ENCODE data around the gene IRX2.

IRX2 gene

DNA sequence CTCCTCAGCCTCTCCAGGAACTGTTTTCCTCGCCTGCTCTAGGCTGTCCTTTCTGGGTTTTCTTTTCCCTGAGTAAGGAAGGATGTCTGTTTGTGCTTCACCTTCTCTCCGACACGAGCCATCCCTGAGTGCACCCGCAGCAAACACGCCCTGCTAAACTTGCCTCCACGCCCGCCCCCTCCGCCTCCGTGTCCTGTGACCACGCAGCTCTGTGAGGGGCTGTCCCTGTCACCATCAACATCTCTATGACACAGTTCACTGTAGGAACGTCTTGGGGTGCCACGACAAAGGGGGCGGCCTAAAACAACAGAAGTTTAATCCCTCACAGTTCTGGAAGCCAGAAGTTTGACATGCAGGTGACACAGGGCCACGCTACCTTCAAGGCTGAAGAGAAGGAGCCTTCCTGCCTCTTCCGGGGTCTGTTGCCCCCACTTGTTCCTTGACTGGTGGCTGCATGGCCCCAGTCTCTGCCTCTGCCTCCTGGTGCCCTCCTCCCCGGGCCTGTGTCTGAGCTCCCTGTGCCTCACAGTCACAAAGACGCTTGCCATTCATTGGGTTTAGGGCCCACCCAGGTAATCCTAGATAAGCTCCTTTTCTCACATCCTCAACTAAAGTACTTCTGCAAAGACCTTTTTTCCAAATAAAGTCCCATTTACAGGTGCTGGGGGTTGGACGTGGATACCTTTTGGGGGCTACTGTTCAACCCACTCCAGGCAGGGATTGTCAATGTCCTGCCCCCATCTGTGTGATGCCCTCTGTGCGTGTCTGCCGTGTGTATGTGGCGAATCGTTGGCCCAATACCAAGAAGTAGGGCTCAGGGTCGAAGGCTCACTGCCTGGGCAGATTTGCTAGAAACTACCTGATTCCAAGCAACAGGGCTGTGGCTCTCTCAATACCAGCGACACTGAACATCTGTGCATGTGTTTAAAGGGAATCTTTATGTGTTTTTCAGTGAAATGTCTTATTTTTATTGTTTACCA is 39.7 kb downstream of the IRX2 start:
- DNase-seq, result no peak

DNA sequence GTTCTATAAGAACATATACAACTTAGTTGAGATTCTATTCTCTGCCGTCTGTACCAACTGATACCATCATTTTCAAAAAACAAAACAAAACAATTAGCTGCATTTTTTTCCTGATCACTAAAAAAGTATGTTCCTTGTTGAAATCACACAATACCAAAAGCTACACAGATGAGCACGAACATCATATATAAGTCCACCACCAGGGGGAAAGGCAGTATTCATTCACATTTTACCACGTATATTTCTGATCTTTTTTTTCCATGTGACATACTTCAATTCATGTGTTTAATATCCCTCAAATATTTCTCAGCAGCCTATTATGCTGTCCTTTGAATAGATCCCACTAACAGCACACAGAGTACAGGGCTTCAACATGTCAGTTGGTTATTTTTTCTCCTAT is 40.6 kb downstream of the IRX2 start:
- DNase-seq, result no peak

GRCh38 chr5:2709976-2710689 is 41.3 kb downstream of the IRX2 start:
- DNase-seq, result no peak

DNA sequence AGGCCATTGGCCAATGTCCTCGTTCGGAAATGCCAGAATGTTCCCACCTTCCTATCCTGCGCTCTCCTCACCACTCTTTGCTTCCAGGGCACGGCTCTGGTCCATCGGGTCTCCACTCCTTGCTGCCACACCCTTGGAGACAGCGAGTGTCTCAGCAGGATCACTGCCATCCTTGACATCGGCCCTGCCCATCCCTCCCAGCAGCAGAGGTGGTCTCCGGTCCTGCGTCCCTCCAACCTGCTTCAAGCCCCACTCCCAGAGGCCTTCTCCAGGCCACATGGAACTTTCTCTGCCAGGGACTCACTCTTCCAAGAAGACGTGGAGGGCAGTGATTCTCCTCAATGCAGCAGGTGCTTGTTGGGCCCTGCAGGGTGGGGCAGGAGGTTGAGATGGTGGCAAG is 42.7 kb downstream of the IRX2 start:
- DNase-seq, result no peak

DNA sequence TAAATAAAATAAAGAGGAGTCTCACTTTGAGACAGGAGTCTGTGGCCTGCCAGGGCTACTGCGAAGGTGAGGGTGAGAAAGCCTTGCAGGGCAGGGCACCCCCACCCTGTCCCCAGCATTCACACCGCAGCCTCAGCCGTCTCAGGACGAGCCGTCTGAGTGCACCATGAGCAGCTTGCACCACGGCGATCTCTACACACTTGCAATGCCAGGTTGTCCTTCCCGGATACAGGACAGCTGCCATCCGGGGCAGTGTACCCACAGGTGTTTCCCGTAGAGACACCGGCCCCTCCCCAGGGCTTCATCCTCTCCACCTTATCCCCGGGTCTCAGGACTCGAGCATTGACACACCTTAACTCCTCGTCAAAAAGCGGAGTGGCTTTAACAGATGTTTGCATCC is 43.3 kb downstream of the IRX2 start:
- DNase-seq, result no peak

DNA sequence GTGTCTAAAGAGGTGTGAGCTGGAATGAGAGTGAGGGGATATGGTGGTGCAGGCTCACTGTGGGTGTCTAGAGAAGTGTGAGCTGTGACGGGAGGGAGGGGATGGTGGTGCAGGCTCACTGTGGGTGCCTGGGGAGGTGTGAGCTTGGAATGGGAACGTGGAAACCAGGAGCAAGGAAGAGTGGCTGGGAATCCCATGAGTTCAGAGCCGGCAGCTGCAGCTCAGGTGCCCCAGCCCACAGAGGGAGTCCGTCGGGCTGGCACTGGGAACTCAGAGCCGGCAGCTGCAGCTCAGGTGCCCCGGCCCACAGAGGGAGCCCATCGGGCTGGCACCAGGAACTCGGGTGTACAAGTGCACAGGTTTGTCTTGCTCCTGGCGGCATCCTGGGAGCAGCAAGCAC is 45.6 kb downstream of the IRX2 start:
- no peak for DNase-seq

DNA sequence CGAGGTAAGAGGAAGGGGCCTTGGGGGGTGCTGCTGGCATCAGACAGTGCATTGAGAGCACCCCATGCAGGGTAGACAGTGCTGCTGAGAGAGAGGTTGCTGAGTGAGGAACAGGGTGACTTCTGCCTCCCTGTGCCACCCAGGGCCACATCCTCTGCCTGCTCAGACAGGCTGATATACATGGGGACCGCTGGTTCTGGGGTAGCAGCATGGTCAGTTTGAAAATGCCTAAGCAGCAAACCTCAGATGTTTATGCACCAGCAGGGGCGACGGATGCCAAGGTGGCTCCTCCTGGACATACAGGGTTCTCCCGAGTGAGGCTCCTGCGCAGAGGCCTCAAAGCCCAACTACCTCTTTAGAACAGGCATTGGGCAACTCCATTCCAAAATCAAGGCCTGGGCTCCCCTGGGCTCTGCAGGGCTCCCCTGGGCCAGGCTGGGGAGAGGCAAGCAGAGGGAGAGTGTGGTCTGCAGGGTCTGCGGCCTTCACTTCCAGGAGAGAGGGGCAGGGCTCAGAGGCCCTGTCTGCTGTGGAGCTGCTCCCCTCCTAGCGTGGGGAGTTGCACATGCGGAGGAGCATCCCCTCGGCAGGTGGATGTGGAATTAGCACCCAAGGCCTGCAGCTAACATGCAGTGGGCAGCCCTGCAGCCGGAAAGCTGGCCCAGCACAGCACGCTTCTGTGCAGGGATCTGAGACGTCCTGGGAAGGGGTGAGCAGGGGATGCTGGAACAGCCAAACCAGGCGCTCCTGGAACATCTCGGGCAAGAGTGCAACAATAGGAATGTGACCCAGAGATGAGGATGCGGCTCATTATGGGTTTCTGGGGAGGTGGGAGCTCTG is 46.5 kb downstream of the IRX2 start:
- no peak for DNase-seq

DNA sequence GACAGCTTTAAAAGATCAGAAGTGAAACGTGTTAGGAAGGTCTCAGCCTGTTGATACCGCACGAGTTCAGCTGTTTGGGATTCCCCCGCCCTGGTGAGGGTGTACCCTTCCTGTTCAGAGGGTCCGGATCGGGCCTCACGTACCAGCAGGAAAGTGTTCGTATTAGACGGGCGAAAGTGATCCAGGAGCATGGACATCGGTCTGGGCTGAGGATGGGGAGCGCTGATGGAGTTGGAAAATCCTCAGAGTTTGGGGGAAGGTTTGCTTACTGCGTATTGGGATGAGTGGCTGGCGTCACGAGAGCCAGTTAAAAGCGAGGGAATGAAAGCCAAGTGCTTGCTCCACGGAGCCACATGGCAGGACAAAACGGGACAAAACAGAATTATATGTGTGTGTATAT is 47.4 kb downstream of the IRX2 start:
- no peak for DNase-seq

DNA sequence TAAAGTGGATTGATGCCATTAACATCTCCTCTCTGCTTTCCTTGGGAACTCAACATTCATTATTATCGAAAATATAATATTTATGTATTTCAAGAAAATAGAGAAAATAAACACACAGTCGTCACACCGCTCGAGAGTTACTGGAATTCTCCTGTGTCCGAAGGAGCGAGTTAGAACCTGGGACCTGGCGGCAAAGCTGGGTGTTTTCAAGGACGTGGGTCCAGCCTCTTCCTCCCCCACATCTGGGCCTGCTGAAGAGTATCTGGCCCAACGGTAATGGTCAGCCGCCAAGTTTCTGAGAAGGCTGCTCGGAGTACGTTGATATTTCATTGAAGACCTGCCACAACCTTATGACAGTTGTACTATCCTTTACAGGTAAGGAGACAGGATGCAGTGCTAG is 47.9 kb downstream of the IRX2 start:
- DNase-seq, result no peak

DNA sequence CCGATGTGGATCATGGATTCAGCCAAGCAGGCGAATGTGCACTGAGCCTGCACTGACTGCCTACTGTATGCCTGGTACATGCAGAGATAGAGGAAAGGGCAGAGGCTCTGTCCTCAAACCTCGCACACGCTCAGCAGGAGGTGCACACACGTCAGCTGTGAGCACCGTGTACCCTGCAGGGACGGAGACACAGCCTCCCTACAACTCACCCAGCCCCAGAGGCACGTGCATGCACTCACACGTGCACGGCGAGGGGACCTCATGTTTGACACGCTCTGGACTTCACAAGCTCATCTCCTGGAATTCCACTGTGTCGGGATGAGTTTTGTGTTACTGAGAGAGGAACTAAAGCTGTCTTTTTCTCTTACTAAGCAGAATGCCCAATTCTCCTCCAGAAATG is 48.4 kb downstream of the IRX2 start:
- DNase-seq, result no peak

- DNase-seq, result no peak
Measured at GRCh38 chr5:2702096-2702879, 49.2 kb downstream of the IRX2 start.

- no peak for DNase-seq
Measured at GRCh38 chr5:2701592-2701991, 49.9 kb downstream of the IRX2 start.

- no peak for DNase-seq
Measured at GRCh38 chr5:2700876-2701275, 50.6 kb downstream of the IRX2 start.

DNA sequence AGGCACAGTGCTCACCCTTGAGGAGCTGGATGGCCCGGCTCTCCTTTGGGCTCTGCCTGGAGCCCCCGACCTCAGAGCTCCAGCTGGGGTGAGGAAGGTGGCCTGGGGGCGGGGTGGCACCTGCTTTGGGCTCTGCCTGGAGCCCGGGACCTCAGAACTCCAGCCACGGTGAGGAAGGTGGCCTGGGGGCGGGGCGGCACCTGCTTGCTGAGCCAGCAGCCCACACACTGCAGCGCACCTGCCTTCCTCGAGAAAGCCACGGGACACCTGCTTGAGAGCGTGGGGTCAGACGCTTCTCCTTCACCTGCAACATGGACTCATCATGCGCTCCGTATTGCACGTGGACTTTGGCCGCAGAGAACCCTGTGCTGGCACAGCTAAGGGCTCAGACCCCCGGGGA is 51.8 kb downstream of the IRX2 start:
- no peak for DNase-seq

DNA sequence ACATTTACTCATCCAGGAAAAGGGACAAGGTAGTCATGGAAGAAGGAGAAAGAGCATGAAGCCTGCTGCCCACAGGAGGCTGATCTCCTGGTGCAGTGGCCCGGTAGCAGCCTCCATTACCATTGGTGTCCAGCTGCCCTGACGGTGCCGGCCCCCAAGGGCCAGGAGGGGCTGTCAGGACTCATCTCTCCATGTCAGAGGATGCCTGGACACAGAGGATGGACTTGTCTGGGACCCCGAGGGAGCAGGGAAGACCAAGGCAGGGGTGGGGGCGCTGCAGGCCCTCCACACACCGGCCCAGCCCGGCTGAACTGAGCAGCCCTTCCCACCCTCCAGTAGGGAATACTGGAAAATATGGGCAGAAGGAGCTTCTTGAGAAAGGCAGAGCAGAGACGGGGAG is 52.2 kb downstream of the IRX2 start:
- DNase-seq, result no peak

DNA sequence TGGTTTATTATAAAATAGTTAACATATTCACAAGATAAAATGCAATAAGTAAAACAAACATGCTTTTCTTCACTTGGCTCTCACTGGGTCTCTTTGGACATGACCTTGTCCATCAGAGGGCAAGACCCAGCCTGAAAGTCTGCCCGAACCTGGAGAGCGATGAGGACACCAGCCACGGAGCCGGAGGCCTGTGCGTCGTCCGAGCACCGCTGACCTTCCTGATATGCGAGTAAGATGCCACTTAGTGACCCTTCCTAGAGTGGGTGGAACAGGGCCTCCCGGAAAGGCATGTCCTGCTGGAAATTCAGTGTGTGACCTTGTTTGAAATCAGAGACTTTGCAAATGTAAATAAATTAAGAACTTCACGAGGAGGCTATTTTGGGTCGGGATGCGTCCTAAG is 52.9 kb downstream of the IRX2 start:
- DNase-seq, result no peak

DNA sequence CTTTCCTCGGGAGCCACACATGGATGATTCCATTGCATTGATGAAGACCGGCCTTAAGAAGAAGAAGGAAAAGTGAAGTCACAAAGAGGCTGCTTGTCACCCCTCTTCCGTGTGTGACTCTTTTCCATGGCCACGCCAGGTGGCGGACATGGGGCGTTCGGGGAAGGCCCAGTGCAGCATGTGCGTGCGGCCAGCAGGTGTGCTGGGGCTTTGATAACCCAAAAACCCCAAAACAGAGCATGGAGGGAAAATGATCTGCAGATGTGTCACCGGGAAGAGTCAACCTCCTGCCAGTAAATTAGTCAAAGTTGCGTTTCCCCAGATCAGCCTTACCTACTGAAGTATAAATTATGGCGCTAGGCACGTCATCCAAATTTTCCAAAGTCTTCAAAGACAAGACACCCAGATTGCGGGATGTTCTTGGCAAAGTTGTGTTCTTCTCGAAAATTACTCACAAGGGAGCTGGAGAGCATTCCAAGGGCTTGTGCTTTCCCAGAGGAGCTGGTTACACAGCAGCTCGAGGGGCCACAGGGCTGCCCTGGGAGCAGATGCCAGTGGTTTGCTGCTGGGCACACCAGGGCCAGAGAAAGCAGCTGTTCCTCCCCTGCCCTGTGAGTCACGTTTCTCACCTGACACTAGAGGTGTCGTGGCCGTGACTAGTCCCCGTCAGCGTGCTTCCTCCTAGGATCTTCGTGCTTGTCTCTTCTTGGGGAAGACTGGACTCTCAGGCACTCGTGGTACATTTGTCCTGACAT is 53.9 kb downstream of the IRX2 start:
- DNase-seq, result no peak

- DNase-seq, result no peak
Measured at GRCh38 chr5:2697041-2697440, 54.4 kb downstream of the IRX2 start.

Measured in stimulated activated naive CD4-positive, alpha-beta T cell (primary cell).